Right ventricle myocardium inferior (tissue), 1 donor: Measurements from ENCODE around the gene AKIRIN1. TPM values are rescaled to one million over a fixed set of nuclear protein-coding genes. Genes with fewer than 3 reads are reported as not detected.

Source experiments
- total RNA-seq: library from RNA; stranded (reverse); fragmentation: NEBNext Ultra II Directional; extraction: Animal tissue kit (Norgen Biotek cat#: 25700); gene quantifications from one replicate; pipeline ENCODE4 v1.2.1, GENCODE V29; 2021
- donor health status: DM: no; HTN: yes; CAD: no; lungs with severe emphysema.

Gene AKIRIN1
- total RNA-seq, 1 donor from 2014 or later: 65.7 TPM

Other genes starting within 250 kb of the AKIRIN1 start
- 24.6 TPM for gene RRAGC, start 131.5 kb upstream of the AKIRIN1 start, total RNA-seq
- gene MYCBP, start 117.9 kb upstream of the AKIRIN1 start, total RNA-seq: 16.8 TPM
- gene GJA9, start 109.7 kb upstream of the AKIRIN1 start, total RNA-seq: not detected
- 0.14 TPM for gene RHBDL2, start 49.4 kb upstream of the AKIRIN1 start, total RNA-seq
- 776 TPM for gene NDUFS5, start 35.1 kb downstream of the AKIRIN1 start, total RNA-seq
- 217 TPM for gene MACF1, start 213.4 kb downstream of the AKIRIN1 start, total RNA-seq